ENCODE data around the gene VASH2.
"Not testable (repeated sequence)": the region's sequence is repeated elsewhere in the genome, so short reads cannot be mapped to it uniquely, and the experiment has no call there.

The VASH2 gene

DNA sequence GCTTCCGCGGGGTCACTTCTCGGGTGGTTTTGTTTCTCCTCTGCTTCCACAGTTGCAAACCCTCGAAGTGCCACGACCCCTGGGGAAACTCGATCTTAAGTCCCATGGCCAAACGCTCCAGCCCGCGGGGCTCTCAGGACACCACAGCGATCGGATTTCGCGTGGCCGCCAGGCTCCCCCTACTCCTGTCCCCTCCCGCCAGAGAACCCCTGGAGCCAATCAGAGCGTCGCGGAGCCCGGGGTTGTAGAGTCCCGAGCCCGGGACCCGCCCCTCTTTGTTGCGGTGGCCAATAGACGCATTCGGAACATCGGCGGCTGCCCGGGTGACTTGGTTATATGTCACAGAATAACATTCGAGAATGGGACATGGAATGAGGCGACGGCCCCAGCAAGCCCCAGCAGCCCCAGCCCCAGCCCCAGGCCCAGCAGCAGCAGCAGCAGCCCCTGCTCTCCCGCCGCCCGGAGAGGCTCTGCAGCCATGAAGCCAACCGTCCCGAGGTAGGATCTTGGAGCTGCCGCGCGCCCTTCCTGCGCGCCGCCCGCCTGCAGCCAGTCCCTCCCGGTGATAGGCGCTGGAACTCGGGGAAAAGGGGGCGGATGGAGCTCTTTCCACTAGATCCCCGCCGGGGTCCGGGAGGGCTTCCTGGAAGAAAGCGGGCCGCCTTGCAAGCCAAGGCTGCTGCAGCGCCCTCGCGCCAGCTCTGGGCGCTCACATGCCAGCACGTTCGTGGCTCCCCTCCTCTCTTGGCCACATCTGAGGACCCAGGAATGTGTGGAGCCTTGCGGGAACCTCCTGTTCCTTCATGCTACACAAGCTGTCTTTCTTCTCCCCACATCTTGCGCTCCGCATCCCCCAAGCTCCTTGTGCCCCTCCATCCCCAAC is at the start of gene VASH2:
VASH2 (plus strand) TSS at position 299 of the 883 bp plus-strand sequence. CDS start 1,002 bp downstream, outside the sequence.
- H3K9me3 ChIP-seq, result peaks cover 8% of the 10 kb centered on the region
- no peaks in the 10 kb centered on the region; the same call in 1 of the 2 replicates for H3K36me3 ChIP-seq (replicated peaks)
- H3K27me3 ChIP-seq (ENCODE audit: low read depth), result no peaks in the 10 kb centered on the region
- H3K4me3 ChIP-seq, result peak within 1 kb of the TSS; percentile 59
- peak; percentile 89 to 95 for DNase-seq (ENCODE audit: low spot score in 2 of 2)
- in situ Hi-C loops (cut with MboI; ENCODE audit: low sequenced_read_pairs), result no loop called here
- peaks cover 5% of the 10 kb centered on the region for H3K4me1 ChIP-seq

- in situ Hi-C loops (cut with MboI; ENCODE audit: low sequenced_read_pairs), result no loop called here
These were observed 49.1 kb upstream of the VASH2 start for GRCh38 chr1:212901290-212901689.

DNA sequence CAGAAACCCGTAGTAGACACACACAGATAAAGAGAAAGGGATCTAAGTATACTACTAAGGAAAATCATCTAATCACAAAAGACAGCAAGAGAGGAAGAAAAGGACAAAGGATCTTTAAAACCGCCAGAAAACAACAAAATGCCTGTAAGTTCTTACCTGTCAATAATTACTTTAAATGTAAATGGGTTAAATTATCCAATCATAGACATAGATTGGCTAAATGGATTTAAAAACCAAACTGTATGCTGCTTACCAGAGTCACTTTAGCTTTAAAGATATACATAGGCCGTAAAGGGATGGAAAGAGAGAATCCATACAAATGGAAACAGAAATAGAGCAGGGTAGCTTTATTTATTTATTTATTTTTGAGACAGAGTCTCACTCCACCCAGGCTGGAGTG is 48.3 kb upstream of the VASH2 start:
- Histone ChIP-seq H3K36me3 (replicated peaks) (peaks cover 24% of the 10 kb centered on the region; the same call in 1 of the 2 replicates), H3K9me3 (peaks cover 3% of the 10 kb centered on the region; the same call in 1 of the 2 replicates), H3K4me3 (no peak overlapping the region), H3K27me3 (ENCODE audit: low read depth) (no peaks in the 10 kb centered on the region), H3K4me1 (peaks cover 9% of the 10 kb centered on the region)
- DNase-seq (ENCODE audit: low spot score in 2 of 2), result no peak
- in situ Hi-C loops (cut with MboI; ENCODE audit: low sequenced_read_pairs), result no loop called here

More at GRCh38 chr1:212901290-212901689, 49.1 kb upstream of the VASH2 start:
- Histone ChIP-seq H3K4me3 (no peak overlapping the region), H3K27me3 (ENCODE audit: low read depth) (no peaks in the 10 kb centered on the region), H3K9me3 (peaks cover 3% of the 10 kb centered on the region; the same call in 1 of the 2 replicates), H3K36me3 (replicated peaks) (peaks cover 26% of the 10 kb centered on the region), H3K4me1 (peaks cover 2% of the 10 kb centered on the region; the same call in 1 of the 2 replicates)
- DNase-seq (ENCODE audit: low spot score in 2 of 2), result no peak

DNA sequence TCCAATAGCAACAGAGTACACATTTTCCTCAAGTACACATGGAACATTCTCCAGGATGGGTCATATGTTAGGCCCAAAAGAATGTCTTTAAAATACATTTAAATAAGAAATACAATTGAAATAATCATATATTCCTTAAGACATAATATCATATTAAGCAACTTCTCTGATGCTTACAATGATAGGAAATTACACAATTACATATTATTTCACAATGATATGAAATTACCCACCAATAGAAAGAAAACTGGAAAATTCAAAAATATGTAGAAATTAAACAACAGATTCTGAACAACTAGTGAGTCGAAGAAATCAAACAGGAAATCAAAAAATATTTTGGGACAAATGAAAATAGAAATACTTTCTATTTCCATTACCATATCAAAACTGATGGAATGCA is 46.7 kb upstream of the VASH2 start:
- no peak for DNase-seq (ENCODE audit: low spot score in 2 of 2)
- in situ Hi-C loops (cut with MboI; ENCODE audit: low sequenced_read_pairs), result no loop called here
- H3K9me3 ChIP-seq, result peaks cover 3% of the 10 kb centered on the region; the same call in 1 of the 2 replicates
- no peaks in the 10 kb centered on the region for H3K27me3 ChIP-seq (ENCODE audit: low read depth)
- H3K4me1 ChIP-seq, result peaks cover 13% of the 10 kb centered on the region
- peaks cover 9% of the 10 kb centered on the region; the same call in 1 of the 2 replicates for H3K36me3 ChIP-seq (replicated peaks)
- H3K4me3 ChIP-seq, result no peak overlapping the region

- H3K27me3 ChIP-seq (ENCODE audit: low read depth); H3K9me3 ChIP-seq; H3K4me3 ChIP-seq; H3K36me3 ChIP-seq (replicated peaks); in situ Hi-C loops (cut with MboI; ENCODE audit: low sequenced_read_pairs); DNase-seq (ENCODE audit: low spot score in 2 of 2): not testable (repeated sequence)
- peaks cover 22% of the 10 kb centered on the region for H3K4me1 ChIP-seq
These were observed 42.3 kb upstream of the VASH2 start for GRCh38 chr1:212908071-212908470.

DNA sequence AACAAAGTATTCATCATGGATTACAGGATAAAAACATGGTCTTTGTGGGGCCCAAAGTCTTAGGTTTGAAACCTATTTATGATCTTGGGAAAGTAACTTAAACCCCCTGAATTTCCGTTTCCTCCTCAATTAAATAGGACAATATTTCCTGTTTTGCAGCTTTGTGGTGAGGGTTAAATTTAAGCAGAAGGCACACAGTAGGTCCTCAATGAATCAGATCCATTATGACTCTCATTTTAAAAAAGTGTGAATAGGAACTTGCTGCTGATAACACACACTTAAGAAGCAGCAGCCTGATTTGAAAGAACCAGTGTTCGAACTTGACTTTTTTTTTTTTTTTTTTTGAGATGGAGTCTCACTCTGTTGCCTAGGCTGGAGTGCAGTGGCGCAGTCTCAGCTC is 41.4 kb upstream of the VASH2 start:
- no peaks in the 10 kb centered on the region for H3K27me3 ChIP-seq (ENCODE audit: low read depth)
- DNase-seq (ENCODE audit: low spot score in 2 of 2), result no peak
- H3K4me3 ChIP-seq, result no peak overlapping the region
- in situ Hi-C loops (cut with MboI; ENCODE audit: low sequenced_read_pairs), result no loop called here
- H3K36me3 ChIP-seq (replicated peaks), result no peaks in the 10 kb centered on the region
- H3K4me1 ChIP-seq, result peaks cover 22% of the 10 kb centered on the region
- no peaks in the 10 kb centered on the region for H3K9me3 ChIP-seq

DNA sequence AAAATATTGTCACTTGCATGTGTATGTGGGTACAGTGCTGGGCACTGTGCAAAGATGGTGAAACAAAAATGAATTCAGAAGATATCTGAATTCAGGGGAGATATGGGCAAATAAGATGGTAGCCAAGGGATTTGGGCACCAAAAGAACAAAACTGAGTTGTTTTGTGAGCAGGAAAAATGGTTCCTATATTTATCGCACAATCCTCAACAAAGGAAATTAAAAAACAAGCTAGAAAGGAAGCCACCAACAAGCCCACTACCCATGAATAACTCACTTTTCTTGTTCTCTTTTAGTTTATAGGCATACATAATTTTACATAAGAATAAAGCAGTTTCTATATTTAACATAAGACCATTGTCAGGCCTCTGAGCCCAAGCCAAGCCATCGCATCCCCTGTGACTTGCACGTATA is 40.7 kb upstream of the VASH2 start:
- no peaks in the 10 kb centered on the region for H3K9me3 ChIP-seq
- peaks cover 25% of the 10 kb centered on the region for H3K4me1 ChIP-seq
- no peaks in the 10 kb centered on the region for H3K36me3 ChIP-seq (replicated peaks)
- in situ Hi-C loops (cut with MboI; ENCODE audit: low sequenced_read_pairs), result no loop called here
- no peak overlapping the region for H3K4me3 ChIP-seq
- DNase-seq (ENCODE audit: low spot score in 2 of 2), result peak; percentile 66 to 87
- H3K27me3 ChIP-seq (ENCODE audit: low read depth), result no peaks in the 10 kb centered on the region

GRCh38 chr1:212910213-212910612 is 40.1 kb upstream of the VASH2 start:
- H3K9me3 ChIP-seq; H3K27me3 ChIP-seq (ENCODE audit: low read depth); in situ Hi-C loops (cut with MboI; ENCODE audit: low sequenced_read_pairs); DNase-seq (ENCODE audit: low spot score in 2 of 2); H3K4me3 ChIP-seq; H3K36me3 ChIP-seq (replicated peaks): not testable (repeated sequence)
- H3K4me1 ChIP-seq, result peaks cover 30% of the 10 kb centered on the region

DNA sequence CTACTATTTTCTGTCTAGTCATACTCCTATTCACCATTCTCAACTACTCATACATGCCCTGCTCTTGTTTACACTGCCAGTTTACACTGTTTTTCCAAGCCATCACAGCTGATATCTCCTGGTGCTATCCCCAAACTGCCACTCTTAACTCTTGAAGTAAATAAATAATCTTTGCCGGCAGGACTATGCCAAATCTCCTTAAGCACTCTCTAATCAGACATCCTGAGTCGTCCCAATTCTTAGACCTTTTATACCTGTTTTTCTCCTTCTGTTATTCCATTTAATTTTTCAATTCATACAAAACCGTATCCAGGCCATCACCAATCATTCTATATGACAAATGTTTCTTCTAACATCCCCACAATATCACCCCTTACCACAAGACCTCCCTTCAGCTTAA is 36.7 kb upstream of the VASH2 start:
- H3K27me3 ChIP-seq (ENCODE audit: low read depth); in situ Hi-C loops (cut with MboI; ENCODE audit: low sequenced_read_pairs); DNase-seq (ENCODE audit: low spot score in 2 of 2); H3K4me3 ChIP-seq; H3K36me3 ChIP-seq (replicated peaks); H3K9me3 ChIP-seq: not testable (repeated sequence)
- peaks cover 36% of the 10 kb centered on the region for H3K4me1 ChIP-seq

DNA sequence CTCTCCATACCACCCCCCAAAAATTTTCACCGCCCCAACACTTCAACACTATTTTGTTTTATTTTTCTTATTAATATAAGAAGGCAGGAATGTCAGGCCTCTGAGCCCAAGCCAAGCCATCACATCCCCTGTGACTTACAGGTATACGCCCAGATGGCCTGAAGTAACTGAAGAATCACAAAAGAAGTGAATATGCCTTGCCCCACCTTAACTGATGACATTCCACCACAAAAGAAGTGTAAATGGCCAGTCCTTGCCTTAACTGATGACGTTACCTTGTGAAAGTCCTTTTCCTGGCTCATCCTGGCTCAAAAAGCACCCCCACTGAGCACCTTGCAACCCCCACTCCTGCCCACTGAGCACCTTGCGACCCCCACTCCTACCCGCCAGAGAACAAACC is 36.2 kb upstream of the VASH2 start:
- H3K27me3 ChIP-seq (ENCODE audit: low read depth); DNase-seq (ENCODE audit: low spot score in 2 of 2); H3K4me3 ChIP-seq; H3K9me3 ChIP-seq; in situ Hi-C loops (cut with MboI; ENCODE audit: low sequenced_read_pairs); H3K36me3 ChIP-seq (replicated peaks): not testable (repeated sequence)
- H3K4me1 ChIP-seq, result peaks cover 34% of the 10 kb centered on the region

DNA sequence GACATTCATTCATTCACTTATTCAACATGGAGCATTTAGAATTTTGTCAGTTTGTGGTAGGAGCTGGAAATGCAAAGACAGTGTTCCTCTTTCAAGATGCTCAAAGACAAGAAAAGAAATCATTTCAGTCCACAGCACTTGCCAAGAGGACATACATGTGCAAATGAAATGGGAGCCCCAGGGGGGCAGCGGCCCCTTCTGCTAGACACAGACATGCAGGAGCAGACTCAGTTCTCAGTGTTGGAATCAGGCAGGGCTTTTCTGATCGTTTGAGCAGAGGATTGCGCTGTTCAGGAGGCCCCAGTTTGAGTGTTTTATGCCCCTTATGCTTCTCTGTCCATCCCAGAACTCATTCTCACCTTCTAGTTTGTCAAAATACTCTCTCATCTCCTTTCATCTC is 35.6 kb upstream of the VASH2 start:
- H3K4me1 ChIP-seq, result peaks cover 29% of the 10 kb centered on the region
- H3K4me3 ChIP-seq, result no peak overlapping the region
- H3K9me3 ChIP-seq, result no peaks in the 10 kb centered on the region
- in situ Hi-C loops (cut with MboI; ENCODE audit: low sequenced_read_pairs), result no loop called here
- no peaks in the 10 kb centered on the region for H3K36me3 ChIP-seq (replicated peaks)
- DNase-seq (ENCODE audit: low spot score in 2 of 2), result peak; percentile 53 to 76
- no peaks in the 10 kb centered on the region for H3K27me3 ChIP-seq (ENCODE audit: low read depth)

- in situ Hi-C loops (cut with MboI; ENCODE audit: low sequenced_read_pairs), result no loop called here
These were observed 34.9 kb upstream of the VASH2 start for GRCh38 chr1:212915245-212916091.

GRCh38 chr1:212916481-212917133 is 33.7 kb upstream of the VASH2 start:
- Histone ChIP-seq H3K27me3 (ENCODE audit: low read depth) (no peaks in the 10 kb centered on the region), H3K4me3 (no peak overlapping the region), H3K4me1 (peaks cover 27% of the 10 kb centered on the region), H3K9me3 (no peaks in the 10 kb centered on the region), H3K36me3 (replicated peaks) (no peaks in the 10 kb centered on the region)
- DNase-seq (ENCODE audit: low spot score in 2 of 2), result peak; percentile 28 to 64
- in situ Hi-C loops (cut with MboI; ENCODE audit: low sequenced_read_pairs), result no loop called here

More at GRCh38 chr1:212915245-212916091, 34.9 kb upstream of the VASH2 start:
- H3K4me1 ChIP-seq, result peaks cover 27% of the 10 kb centered on the region
- peak; percentile 78 to 87 for DNase-seq (ENCODE audit: low spot score in 2 of 2)
- H3K9me3 ChIP-seq, result no peaks in the 10 kb centered on the region
- no peaks in the 10 kb centered on the region for H3K36me3 ChIP-seq (replicated peaks)
- no peak overlapping the region for H3K4me3 ChIP-seq
- no peaks in the 10 kb centered on the region for H3K27me3 ChIP-seq (ENCODE audit: low read depth)
